ENCODE measurements around the gene TMEM198.

TMEM198 gene

GRCh38 chr2:219502618-219503017 is 41.2 kb upstream of the TMEM198 start:
- TF ChIP-seq ZNF384 (IDR thresholded peaks at IDR 0.05) (no peak), CTBP1 (IDR thresholded peaks at IDR 0.05; ENCODE audit: borderline replicate concordance) (no peak), ELF4 (IDR thresholded peaks at IDR 0.05) (no peak), ARNT (IDR thresholded peaks at IDR 0.05) (no peak), NFRKB (IDR thresholded peaks at IDR 0.05) (no peak), PKNOX1 (IDR thresholded peaks at IDR 0.05) (no peak), SP1 (IDR thresholded peaks at IDR 0.05) (no peak), FOXA1 (IDR thresholded peaks at IDR 0.05) (no peak), FOXM1 (IDR thresholded peaks at IDR 0.05; ENCODE audit: borderline replicate concordance) (no peak), FOXK2 (IDR thresholded peaks at IDR 0.05) (no peak), BHLHE40 (IDR thresholded peaks at IDR 0.05; ENCODE audit: borderline replicate concordance) (no peak), HDGF (IDR thresholded peaks at IDR 0.05; ENCODE audit: borderline replicate concordance) (no peak), TARDBP (IDR thresholded peaks at IDR 0.05) (no peak), L3MBTL2 (conservative IDR thresholded peaks at IDR 0.05) (no peak), SUZ12 (IDR thresholded peaks at IDR 0.05) (no peak), LEF1 (IDR thresholded peaks at IDR 0.05; ENCODE audit: borderline replicate concordance) (no peak)
- DNase-seq (ENCODE audit: extremely low spot score), result no peak
- POLR2A ChIA-PET, result no interaction called here
- CTCF ChIA-PET, result interaction anchor here (0.6 kb wide), 1 partner anchor 10 kb away, joined by 3 read pairs; no protein-coding TSS in a partner anchor

- ChIA-PET CTCF (no interaction called here), POLR2A (no interaction called here)
- DNase-seq (ENCODE audit: extremely low spot score), result no peak
- no peak for TF ChIP-seq L3MBTL2 (conservative IDR thresholded peaks at IDR 0.05)
- no peak for TF ChIP-seq HDGF (IDR thresholded peaks at IDR 0.05; ENCODE audit: borderline replicate concordance)
- TF ChIP-seq ZNF384 (IDR thresholded peaks at IDR 0.05), result no peak
- no peak for TF ChIP-seq SP1 (IDR thresholded peaks at IDR 0.05)
- TF ChIP-seq LEF1 (IDR thresholded peaks at IDR 0.05; ENCODE audit: borderline replicate concordance), result no peak
- TF ChIP-seq ARNT (IDR thresholded peaks at IDR 0.05), result no peak
- no peak for TF ChIP-seq ELF4 (IDR thresholded peaks at IDR 0.05)
- TF ChIP-seq CTBP1 (IDR thresholded peaks at IDR 0.05; ENCODE audit: borderline replicate concordance), result no peak
Observed at GRCh38 chr2:219505585-219505984, 38.2 kb upstream of the TMEM198 start.

- TF ChIP-seq PKNOX1 (IDR thresholded peaks at IDR 0.05), result no peak
- no peak for TF ChIP-seq NFRKB (IDR thresholded peaks at IDR 0.05)
- no peak for TF ChIP-seq ELF4 (IDR thresholded peaks at IDR 0.05)
- TF ChIP-seq ZNF384 (IDR thresholded peaks at IDR 0.05), result no peak
- TF ChIP-seq TARDBP (IDR thresholded peaks at IDR 0.05), result no peak
- TF ChIP-seq HDGF (IDR thresholded peaks at IDR 0.05; ENCODE audit: borderline replicate concordance), result no peak
- no peak for TF ChIP-seq FOXA1 (IDR thresholded peaks at IDR 0.05)
- TF ChIP-seq BHLHE40 (IDR thresholded peaks at IDR 0.05; ENCODE audit: borderline replicate concordance), result no peak
- TF ChIP-seq SP1 (IDR thresholded peaks at IDR 0.05), result no peak
- no peak for TF ChIP-seq FOXK2 (IDR thresholded peaks at IDR 0.05)
- TF ChIP-seq LEF1 (IDR thresholded peaks at IDR 0.05; ENCODE audit: borderline replicate concordance), result no peak
- TF ChIP-seq FOXM1 (IDR thresholded peaks at IDR 0.05; ENCODE audit: borderline replicate concordance), result no peak
- no peak for TF ChIP-seq SUZ12 (IDR thresholded peaks at IDR 0.05)
- ChIA-PET CTCF (no interaction called here), POLR2A (interaction anchor here (0.8 to 5.0 kb wide), 3 partner anchors 7 to 11 kb away, joined by 3 to 41 read pairs (median 4); partner anchors contain the start of gene GMPPA)
- no peak for DNase-seq (ENCODE audit: extremely low spot score)
Observed at GRCh38 chr2:219506153-219506801, 37.6 kb upstream of the TMEM198 start.

- no peak for TF ChIP-seq TARDBP (IDR thresholded peaks at IDR 0.05)
- TF ChIP-seq FOXK2 (IDR thresholded peaks at IDR 0.05), result no peak
- no peak for TF ChIP-seq HDGF (IDR thresholded peaks at IDR 0.05; ENCODE audit: borderline replicate concordance)
- no peak for TF ChIP-seq FOXM1 (IDR thresholded peaks at IDR 0.05; ENCODE audit: borderline replicate concordance)
- no peak for TF ChIP-seq PKNOX1 (IDR thresholded peaks at IDR 0.05)
- TF ChIP-seq SUZ12 (IDR thresholded peaks at IDR 0.05), result no peak
- TF ChIP-seq L3MBTL2 (conservative IDR thresholded peaks at IDR 0.05), result no peak
- no peak for DNase-seq (ENCODE audit: extremely low spot score)
- POLR2A ChIA-PET, result interaction anchor here (0.8 to 5.0 kb wide), 3 partner anchors 8 to 12 kb away, joined by 3 to 41 read pairs (median 4); partner anchors contain the start of gene GMPPA
- CTCF ChIA-PET, result interaction anchor here (1.6 kb wide), 1 partner anchor 11 kb away, joined by 5 read pairs; no protein-coding TSS in a partner anchor
Observed at GRCh38 chr2:219506802-219507526, 36.9 kb upstream of the TMEM198 start.

- ChIA-PET POLR2A (interaction anchor here (5.0 kb wide), 1 partner anchor 9 kb away, joined by 41 read pairs; the partner anchor contains the start of gene GMPPA), CTCF (interaction anchor here (1.3 to 2.4 kb wide), 3 partner anchors 9 to 31 kb away, joined by 4 to 31 read pairs (median 5); partner anchors contain the start of gene GMPPA)
- TF ChIP-seq FOXK2 (IDR thresholded peaks at IDR 0.05) (no peak), PKNOX1 (IDR thresholded peaks at IDR 0.05) (no peak), BHLHE40 (IDR thresholded peaks at IDR 0.05; ENCODE audit: borderline replicate concordance) (no peak), FOXM1 (IDR thresholded peaks at IDR 0.05; ENCODE audit: borderline replicate concordance) (no peak), ELF4 (IDR thresholded peaks at IDR 0.05) (no peak), HDGF (IDR thresholded peaks at IDR 0.05; ENCODE audit: borderline replicate concordance) (no peak), ZNF384 (IDR thresholded peaks at IDR 0.05) (no peak), CTBP1 (IDR thresholded peaks at IDR 0.05; ENCODE audit: borderline replicate concordance) (no peak), ARNT (IDR thresholded peaks at IDR 0.05) (no peak), NFRKB (IDR thresholded peaks at IDR 0.05) (no peak), LEF1 (IDR thresholded peaks at IDR 0.05; ENCODE audit: borderline replicate concordance) (no peak), TARDBP (IDR thresholded peaks at IDR 0.05) (no peak), FOXA1 (IDR thresholded peaks at IDR 0.05) (no peak), SUZ12 (IDR thresholded peaks at IDR 0.05) (no peak), SP1 (IDR thresholded peaks at IDR 0.05) (no peak), L3MBTL2 (conservative IDR thresholded peaks at IDR 0.05) (no peak)
- no peak for DNase-seq (ENCODE audit: extremely low spot score)
Observed at GRCh38 chr2:219507581-219508443, 36.0 kb upstream of the TMEM198 start.

Measured in HEK293T (cell line).